HG03520 (cell line): ENCODE measurements around the gene LIMS4.
"Not testable (repeated sequence)": the region's sequence is repeated elsewhere in the genome, so short reads cannot be mapped to it uniquely, and the experiment has no call there.

ENCODE experiments used
- ATAC-seq: cut with Tn5 transposase; IDR thresholded peaks from one replicate; pipeline ENCODE4 v1.9.1; 2021; ENCODE audit warnings: mild to moderate bottlenecking, moderate library complexity; ENCODE audit not compliant: unreplicated experiment

LIMS4 gene, protein sequence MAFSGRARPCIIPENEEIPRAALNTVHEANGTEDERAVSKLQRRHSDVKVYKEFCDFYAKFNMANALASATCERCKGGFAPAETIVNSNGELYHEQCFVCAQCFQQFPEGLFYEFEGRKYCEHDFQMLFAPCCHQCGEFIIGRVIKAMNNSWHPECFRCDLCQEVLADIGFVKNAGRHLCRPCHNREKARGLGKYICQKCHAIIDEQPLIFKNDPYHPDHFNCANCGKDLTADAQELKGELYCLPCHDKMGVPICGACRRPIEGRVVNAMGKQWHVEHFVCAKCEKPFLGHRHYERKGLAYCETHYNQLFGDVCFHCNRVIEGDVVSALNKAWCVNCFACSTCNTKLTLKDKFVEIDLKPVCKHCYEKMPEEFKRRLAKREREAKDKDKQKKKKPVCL

DNA sequence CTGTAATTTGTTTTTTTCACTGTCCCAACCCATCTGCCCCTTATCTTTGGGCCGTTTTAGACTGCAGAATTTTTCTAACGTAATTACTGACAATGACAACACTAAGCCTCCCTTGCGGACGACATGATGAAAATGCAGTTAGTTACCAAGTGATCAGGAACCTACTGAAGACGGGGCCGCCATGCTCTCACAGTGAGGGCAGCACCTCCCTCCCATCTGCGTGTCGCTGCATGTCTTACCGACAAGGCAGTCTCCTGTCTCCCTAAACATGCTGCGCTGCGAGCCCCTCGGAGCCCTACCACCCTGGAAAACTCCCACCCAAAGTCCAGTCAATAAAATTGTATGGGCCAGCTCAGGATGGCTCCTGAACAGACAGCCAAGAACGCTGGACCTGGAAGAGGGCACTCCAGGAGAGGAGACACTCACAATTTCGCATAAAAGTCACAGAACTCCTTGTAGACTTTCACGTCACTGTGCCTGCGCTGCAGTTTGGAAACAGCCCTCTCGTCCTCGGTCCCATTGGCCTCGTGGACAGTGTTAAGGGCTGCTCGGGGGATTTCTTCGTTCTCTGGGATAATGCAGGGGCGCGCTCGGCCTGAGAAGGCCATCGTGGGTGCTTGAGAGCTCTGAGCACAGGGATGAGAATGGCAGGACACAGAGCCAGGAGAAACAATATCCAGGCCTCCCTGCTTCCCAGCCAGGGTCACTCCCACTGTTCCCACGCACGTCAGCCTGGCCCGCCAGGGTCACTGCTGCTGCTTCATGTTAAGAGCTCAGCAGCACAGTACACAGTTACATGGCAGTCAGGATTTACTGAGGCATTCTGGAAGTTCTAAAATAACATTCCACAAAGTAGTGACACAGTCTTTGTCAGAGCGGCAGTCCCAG is at the start of gene LIMS4:
TSS of gene LIMS4 (minus strand) at position 646 of the 888 bp plus-strand sequence. CDS start at position 608, 38 bp downstream.
- not testable (repeated sequence) for ATAC-seq

DNA sequence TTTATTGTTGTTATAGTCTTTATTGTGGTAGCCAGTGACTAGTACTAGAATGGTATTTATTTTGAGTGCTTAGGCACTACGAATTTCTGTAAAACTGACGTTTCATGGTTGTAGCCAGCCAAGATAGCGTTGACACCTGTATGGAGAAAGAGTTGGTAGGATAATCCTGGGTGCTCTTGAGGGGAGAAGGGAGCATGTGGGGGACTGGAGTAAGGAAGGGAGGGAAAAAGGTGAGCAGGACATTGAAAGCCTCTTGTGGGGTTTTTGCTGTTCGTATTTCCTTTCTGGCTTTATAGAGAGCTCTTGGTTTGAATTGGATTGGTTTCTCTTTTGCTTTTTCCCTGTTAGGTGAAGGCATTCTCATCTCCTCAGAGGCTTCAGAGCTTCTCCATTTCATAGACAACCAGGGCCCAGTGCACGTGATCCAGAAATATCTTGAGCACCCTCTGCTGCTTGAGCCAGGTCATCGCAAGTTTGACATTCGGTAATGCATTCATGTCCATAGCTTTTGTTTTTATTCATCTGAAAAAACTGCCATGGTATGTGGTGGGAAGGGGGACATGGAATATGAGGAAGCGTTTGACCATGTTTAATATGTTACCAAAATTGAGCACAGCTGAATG is 27.2 kb upstream of the LIMS4 start:
- peak; percentile 71 for ATAC-seq

DNA sequence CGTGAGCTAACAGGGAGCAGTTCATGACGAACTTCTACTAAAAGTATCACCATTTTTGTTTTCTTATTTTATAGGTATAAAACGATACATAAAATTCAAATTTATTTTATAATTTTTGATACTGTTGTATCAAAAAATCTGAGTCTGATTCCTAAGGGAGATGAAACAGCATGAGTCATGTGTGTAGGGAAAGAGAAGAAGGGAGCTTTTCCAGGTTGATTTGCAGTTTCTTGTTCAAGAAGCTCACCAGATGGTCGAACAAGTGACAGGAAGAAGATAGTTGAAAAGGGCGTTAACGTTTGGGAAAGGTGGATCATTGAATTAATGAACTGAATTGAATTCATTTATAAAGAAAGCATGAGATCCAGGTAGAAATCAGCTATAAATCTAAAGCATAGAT is 23.4 kb upstream of the LIMS4 start:
- ATAC-seq, result not testable (repeated sequence)

DNA sequence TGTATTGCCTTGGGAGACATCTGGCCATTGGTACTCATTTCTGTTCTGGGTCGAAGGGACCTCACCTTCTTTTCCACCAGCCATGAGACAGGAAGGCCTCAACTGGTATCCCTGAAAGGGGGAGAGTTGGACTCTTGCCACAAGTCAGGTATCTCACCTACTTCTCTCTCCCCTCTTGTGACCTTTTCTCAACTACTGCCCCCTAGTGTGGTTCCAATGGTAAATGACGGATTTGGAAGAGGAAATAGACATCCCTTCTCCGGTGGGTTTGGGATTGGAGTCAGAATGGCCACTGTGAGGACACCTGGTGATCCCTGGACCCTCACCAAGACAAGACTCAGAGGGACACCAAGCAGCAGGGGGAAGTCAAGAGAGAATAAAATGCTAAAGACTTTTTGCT is 21.9 kb upstream of the LIMS4 start:
- ATAC-seq, result not testable (repeated sequence)

DNA sequence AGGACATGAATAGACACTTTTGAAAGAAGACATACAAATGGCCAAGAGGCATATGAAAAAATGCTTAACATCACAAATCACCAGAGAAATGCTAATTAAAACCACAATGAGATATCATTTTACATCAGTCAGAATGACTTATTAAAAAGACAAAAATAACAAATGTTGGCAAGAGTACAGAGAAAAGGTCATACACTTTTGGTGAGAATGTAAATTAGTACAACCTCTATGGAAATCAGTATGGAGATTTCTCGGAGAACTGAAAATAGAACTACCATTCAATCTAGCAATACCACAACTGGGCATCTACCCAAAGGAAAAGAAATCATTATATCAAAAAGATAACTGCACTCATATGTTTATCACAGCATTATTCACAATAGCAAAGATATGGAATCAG is 16.4 kb upstream of the LIMS4 start:
- ATAC-seq, result not testable (repeated sequence)

DNA sequence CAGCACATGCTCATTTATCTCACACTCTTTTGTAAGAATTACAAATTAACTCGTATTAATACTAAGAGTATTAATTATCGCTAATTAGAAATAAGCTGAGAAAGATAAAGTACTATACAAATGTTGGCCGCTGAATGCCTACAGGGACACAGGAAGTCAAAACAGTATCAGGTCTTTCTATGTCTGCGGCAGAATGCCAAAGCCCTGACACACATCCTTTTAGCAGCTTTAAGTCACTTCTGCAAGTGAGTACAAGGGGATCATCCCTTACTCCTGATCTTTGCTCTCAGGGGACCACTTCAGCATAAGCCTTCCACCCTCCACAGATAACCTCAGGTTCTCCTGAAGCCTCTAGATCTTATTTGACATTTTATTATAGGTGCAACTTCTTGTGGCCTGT is 10.1 kb upstream of the LIMS4 start:
- ATAC-seq, result not testable (repeated sequence)

DNA sequence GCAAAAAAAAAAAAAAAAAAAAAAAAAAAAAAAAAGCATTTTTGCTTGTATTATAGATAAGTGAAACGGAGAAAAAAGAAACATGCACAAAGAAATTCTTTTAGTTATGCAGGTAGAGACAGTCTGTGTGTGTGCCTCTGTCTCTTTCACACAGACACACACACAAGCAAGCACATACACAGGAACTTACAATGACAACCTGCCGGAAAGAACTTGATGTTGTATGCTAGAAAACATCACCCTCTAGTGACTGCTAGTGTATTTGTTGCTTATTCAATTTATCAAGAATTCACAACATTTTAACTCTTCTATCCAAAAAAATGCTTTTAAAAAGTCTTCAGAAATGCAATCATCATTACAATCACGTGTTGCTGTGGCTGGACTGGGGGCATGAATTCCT is 8.6 kb upstream of the LIMS4 start:
- ATAC-seq, result not testable (repeated sequence)

DNA sequence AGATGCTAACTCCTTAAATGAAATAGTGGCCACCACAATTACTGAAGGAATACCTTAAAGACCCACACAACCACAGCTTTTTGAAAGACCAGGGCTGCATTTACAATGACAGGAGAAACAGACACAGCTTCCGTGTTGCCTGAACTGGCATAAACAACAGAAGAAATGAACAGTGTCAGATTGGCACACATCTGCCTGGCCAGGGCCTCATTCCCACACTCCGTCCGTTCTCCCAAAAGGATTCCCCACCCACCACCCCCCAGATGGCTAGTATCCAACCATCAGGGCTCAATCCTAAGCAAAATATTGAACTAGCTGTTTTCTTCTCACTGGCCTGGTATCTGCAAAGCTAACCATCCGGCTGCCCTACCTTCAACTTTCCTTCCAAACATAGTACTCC is 7.5 kb upstream of the LIMS4 start:
- not testable (repeated sequence) for ATAC-seq

DNA sequence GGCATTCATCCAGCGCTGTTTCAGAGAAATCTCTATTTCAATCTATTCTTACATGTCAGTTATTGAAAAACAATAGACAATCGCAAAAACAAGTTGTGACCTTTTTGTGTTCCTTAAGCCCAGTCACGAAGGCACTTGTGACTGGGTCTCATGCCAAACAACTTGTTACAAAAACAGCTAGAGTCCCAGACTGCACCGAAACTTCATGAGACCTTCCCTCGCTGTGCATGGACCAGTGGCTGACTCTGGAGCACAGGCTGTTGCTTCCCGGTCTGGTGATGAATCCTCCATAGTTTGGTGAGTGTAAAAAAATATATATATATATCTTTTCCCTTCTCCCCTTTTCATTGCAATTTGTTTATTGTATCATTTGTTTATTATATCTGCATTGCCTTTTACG is 4.8 kb upstream of the LIMS4 start:
- ATAC-seq, result not testable (repeated sequence)

DNA sequence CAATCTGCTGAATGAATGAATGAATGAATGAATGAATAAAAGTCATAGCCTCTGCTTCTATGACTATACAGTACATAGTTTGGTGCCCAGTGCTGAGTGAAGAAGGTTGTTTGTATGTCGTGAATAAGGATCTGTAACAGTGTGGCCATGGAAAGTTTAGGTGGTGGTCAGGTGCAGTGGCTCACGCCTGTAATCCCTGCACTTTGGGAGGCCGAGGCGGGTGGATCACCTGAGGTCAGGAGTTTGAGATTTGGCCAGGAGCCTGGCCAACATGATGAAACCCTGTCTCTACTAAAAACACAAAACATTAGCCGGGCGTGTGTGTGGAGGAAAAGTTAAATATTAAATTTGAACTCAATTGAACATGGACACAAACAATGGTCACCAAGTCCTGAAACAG is 4.3 kb upstream of the LIMS4 start:
- ATAC-seq, result not testable (repeated sequence)

DNA sequence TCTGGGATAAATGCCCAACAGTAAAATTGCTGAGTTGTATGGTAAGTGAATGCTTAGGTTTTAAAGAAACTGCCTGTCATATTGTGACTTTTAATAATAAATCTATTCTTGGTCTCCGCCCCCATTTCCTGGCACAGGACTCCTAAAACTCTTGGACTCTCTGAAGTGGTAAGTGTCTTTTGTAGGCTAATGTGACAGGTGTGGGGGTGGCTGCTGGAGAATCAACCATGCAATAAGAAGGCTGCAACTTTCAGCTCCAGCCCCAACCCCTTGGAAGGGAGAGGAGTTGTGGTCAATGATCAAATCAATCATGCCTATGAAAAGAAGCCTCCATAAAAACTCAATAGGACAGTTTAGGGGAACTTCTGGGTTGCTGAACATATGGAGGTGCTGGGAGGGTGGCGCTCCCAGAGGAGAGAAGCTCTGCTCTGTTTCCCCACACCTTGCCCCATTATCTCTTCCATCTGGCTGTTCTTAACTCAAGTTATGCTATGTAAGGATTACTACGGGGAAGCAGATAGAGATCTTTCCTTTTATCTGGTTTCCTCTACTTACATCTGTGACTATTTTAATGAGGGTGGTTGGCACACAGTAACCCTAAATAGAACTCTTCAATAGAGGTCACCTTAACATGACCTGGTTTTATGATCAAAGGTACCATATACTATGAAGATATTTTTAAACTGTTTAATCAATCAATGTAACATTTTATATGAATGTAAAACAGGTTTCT is 3.2 kb upstream of the LIMS4 start:
- not testable (repeated sequence) for ATAC-seq

DNA sequence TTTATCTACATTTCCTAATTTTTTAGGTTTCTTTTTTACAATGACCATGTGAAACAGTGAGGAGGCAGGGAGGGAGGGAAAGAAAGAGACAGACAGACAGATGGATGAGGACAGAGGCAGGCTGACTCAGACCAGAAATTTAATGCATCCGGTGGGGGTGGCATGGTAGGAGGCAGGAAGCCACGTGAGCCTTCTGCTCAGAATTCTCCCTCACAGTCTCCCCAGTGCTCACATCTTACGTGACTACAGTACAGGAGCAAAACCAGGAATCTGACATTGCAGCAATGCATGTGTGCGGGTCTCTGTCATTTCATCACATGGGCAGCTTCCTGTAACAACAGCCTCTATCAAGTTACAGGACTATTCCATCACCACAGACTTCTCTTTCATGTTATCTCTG is 2.3 kb upstream of the LIMS4 start:
- peak; percentile 96 for ATAC-seq

DNA sequence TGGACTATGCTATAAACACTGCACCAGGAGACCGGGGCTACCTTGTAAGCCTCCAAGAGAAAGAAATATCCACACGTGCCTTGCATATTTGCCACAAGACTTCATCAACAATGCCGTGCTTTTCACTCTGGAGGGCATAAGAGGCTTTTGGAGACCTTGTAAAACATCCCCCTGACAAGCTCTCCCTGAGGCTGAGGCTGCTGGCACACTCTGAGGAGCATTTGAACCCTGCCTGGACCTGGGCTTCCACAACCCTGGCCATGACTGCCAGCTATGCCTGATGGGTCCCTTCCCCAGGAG is 393 bp upstream of the LIMS4 start:
- ATAC-seq, result not testable (repeated sequence)

DNA sequence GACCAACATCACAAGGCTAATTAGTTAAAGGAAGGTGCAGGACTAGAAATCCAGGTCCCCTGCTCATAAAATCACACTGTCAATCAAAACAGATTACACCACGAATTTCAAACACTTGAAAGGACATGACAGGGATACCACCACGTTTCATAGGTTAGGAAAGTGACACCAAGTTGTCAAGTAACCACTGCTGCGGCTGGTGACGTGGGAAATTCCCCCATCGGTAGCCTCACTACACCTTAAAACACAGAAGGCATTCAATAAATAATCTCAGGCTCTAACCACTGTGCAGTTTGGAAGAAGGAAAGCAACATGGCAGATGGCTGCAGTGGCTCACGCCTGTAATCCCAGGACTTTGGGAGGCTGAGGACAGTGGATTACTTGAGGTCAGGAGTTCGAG is 3.7 kb downstream of the LIMS4 start:
- not testable (repeated sequence) for ATAC-seq

DNA sequence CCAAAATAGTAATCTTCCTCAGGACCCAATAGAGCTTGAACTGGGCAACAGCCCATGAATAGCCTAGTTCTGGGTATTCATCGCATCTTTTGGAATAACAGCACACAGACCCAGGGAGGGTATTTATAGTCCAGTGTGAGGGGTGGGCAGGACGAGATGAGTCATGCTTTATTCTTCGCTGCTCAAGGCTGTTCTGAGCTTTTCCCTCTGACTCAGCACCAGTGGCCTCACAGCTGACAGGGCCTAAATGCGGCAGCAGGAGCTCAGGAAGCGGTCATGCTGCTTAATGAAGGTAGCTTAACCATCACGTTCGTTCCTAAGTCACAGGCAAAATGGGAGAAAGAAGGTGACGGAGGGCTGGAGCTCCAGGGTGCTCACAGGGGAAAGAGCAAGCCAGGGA is 7.3 kb downstream of the LIMS4 start:
- ATAC-seq, result peak; percentile 85

DNA sequence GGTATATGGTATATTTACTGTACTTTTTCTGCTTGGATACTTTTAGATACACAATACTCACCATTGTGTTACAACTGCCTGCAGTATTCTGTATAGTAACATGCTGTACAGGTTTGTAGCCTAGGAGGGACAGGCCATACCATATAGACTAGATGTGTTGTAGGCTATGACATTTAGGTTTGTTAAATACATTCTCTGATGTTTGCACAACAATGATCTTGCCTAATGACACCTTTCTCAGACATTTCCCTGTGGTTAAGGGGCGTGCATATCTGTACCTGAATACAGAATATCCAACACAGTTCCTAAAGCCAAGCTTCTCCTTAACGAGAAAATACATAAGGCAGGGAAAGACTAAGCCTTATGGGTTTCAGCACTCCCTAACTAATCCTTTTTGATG is 10.2 kb downstream of the LIMS4 start:
- not testable (repeated sequence) for ATAC-seq

DNA sequence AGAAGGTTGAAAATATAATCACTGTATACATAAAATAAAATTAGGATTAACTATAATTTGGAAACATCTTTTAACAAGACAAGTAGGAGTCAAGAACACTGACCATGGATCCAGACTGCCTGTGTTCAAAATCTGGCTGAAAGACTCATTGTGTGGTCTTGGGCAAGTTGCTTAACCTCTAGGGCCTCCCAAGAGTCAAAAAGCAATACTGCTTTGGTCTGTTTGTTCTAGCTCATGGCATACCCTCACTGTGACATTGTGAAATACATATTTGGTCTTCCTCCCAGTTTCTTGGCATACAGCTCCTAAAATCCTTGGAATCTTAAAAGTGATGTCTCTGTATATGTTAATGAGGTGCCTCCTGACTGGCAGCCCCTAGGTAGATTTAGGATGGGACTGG is 12.3 kb downstream of the LIMS4 start:
- not testable (repeated sequence) for ATAC-seq

DNA sequence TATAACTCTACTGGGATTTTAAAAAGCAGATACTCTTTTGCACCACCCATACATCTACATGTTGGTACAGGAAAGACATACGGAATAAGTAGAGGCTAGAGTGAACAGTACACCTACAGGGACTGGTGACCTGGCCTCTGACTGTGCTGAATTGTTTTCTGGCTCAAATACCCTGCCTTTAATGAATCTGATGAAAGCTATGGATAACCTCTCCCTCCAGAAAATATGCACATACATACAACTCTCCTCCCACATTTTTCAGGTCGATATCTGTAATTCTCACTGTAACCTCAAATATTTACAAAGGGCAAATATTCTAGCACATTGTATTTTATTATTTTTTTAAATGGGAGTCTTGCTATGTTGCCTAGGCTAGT is 15.4 kb downstream of the LIMS4 start:
- ATAC-seq, result not testable (repeated sequence)

DNA sequence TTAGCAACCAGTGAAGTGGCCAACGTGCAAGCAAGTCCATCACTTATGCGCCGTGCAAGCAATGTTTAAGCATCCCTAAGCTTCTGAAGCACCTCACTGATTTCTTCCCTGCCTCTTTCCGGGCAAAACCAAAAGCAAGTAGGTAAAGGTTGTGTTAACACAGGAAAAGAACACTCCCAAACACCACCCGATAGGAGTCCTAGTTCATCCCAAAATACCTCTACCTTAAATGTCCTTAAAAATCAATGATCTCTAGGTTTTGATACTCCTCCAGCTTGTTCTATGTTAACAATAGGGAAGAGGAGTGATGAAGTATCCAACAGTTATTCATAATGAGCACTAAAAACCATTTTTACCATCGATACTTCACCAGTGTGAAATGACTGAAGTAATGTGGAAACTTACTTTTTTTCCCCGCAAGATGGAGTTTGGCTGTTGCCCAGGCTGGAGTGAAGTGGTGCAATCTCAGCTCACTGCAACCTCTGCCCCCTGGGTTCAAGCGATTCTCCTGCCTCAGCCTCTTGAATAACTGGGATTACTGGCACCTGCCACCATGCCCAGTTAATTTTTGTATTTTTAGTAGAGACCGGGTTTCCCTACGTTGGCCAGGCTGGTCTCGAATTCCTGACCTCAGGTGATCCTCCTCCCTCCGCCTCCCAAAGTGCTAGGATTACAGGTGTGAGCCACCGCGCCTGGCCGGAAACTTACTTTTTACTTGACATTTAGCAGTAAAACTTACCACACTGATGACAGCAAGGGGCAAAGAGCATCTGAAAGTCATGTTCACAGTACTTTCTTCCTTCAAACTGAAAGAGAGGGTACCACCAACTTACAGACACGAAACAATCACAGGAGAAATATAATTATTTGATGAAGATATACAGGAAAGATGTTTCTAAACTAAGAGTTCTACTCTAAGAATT is 16.1 kb downstream of the LIMS4 start:
- not testable (repeated sequence) for ATAC-seq
